ENCODE results near the gene TSC22D1. TPM values are rescaled to one million over a fixed set of nuclear protein-coding genes. Genes with fewer than 3 reads are reported as not detected.

The TSC22D1 gene
- total and polyA plus RNA-seq, 4 donors, result 21.0 to 43.5 (median 37.0) TPM

GRCh38 chr13:44384778-44385177, 191.4 kb downstream of the TSC22D1 start:
- H3K4me1 ChIP-seq (ENCODE audit: control insufficient read depth in 4 of 4, insufficient read depth in 4 of 4, low read length in 3 of 4), result peaks cover 6 to 25% (median 23%) of the 10 kb centered on the region in 4 donors
- no peak for TF ChIP-seq REST (IDR thresholded peaks at IDR 0.05)
- peak in 1 of 2 donors; percentile 19 for TF ChIP-seq RAD21 (IDR thresholded peaks at IDR 0.05)
- TF ChIP-seq TAF1 (conservative IDR thresholded peaks at IDR 0.05), result no peak
- peak in 1 of 2 donors; percentile 34 for TF ChIP-seq RXRA (IDR thresholded peaks at IDR 0.05)
- TF ChIP-seq HNF4A (conservative IDR thresholded peaks at IDR 0.05), result peak; percentile 20 to 42
- peak; percentile 30 for TF ChIP-seq FOXA2 (IDR thresholded peaks at IDR 0.05)
- no peak overlapping the region for H3K4me3 ChIP-seq (ENCODE audit: low read depth in 1 of 3, low read length in 3 of 3)
- H3K27me3 ChIP-seq (ENCODE audit: control insufficient read depth in 4 of 4, insufficient read depth in 4 of 4, low read length in 3 of 4), result no peaks in the 10 kb centered on the region
- DNase-seq (ENCODE audit: low spot score), result no peak
- H3K9ac ChIP-seq (ENCODE audit: low read depth in 1 of 2, low read length in 2 of 2), result no peak overlapping the region
- no peaks in the 10 kb centered on the region for H3K9me3 ChIP-seq (ENCODE audit: control insufficient read depth in 4 of 4, low read length in 3 of 4)
- 75% methylated on average over 1 of the region's 1 CpG for WGBS
- peak overlapping the region; percentile 78 to 86 for H3K27ac ChIP-seq (ENCODE audit: low read depth in 1 of 2, low read length in 2 of 2)
- H3K36me3 ChIP-seq (ENCODE audit: control insufficient read depth in 4 of 4, insufficient read depth in 3 of 4, low read depth in 1 of 4, low read length in 3 of 4), result no peaks in the 10 kb centered on the region

- WGBS, result 60% methylated on average over 5 of the region's 5 CpGs
- no peaks in the 10 kb centered on the region for H3K36me3 ChIP-seq (ENCODE audit: control insufficient read depth in 4 of 4, insufficient read depth in 3 of 4, low read depth in 1 of 4, low read length in 3 of 4)
Measured at GRCh38 chr13:44383945-44384344, 192.2 kb downstream of the TSC22D1 start.

More at GRCh38 chr13:44383945-44384344, 192.2 kb downstream of the TSC22D1 start:
- H3K4me1 ChIP-seq (ENCODE audit: control insufficient read depth in 4 of 4, insufficient read depth in 4 of 4, low read length in 3 of 4), result peaks cover 6 to 25% (median 23%) of the 10 kb centered on the region in 4 donors
- TF ChIP-seq FOXA2 (IDR thresholded peaks at IDR 0.05) (no peak), REST (IDR thresholded peaks at IDR 0.05) (no peak), TAF1 (conservative IDR thresholded peaks at IDR 0.05) (no peak), HNF4G (IDR thresholded peaks at IDR 0.05) (no peak), JUND (IDR thresholded peaks at IDR 0.05) (no peak), CTCF (IDR thresholded peaks at IDR 0.05; ENCODE audit: low read depth, low read length, missing input control) (no peak), RAD21 (IDR thresholded peaks at IDR 0.05) (no peak), YY1 (IDR thresholded peaks at IDR 0.05) (no peak), RXRA (IDR thresholded peaks at IDR 0.05) (no peak), NR2F2 (IDR thresholded peaks at IDR 0.05) (no peak)
- TF ChIP-seq, protein P1, sequence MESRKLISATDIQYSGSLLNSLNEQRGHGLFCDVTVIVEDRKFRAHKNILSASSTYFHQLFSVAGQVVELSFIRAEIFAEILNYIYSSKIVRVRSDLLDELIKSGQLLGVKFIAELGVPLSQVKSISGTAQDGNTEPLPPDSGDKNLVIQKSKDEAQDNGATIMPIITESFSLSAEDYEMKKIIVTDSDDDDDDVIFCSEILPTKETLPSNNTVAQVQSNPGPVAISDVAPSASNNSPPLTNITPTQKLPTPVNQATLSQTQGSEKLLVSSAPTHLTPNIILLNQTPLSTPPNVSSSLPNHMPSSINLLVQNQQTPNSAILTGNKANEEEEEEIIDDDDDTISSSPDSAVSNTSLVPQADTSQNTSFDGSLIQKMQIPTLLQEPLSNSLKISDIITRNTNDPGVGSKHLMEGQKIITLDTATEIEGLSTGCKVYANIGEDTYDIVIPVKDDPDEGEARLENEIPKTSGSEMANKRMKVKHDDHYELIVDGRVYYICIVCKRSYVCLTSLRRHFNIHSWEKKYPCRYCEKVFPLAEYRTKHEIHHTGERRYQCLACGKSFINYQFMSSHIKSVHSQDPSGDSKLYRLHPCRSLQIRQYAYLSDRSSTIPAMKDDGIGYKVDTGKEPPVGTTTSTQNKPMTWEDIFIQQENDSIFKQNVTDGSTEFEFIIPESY (IDR thresholded peaks at IDR 0.05), result no peak
- no peak for DNase-seq (ENCODE audit: low spot score)
- no peaks in the 10 kb centered on the region for H3K27me3 ChIP-seq (ENCODE audit: control insufficient read depth in 4 of 4, insufficient read depth in 4 of 4, low read length in 3 of 4)
- no peak overlapping the region for H3K4me3 ChIP-seq (ENCODE audit: low read depth in 1 of 3, low read length in 3 of 3)
- no peaks in the 10 kb centered on the region for H3K9me3 ChIP-seq (ENCODE audit: control insufficient read depth in 4 of 4, low read length in 3 of 4)
- no peak overlapping the region for H3K27ac ChIP-seq (ENCODE audit: low read depth in 1 of 2, low read length in 2 of 2)
- H3K9ac ChIP-seq (ENCODE audit: low read depth in 1 of 2, low read length in 2 of 2), result no peak overlapping the region
